Peyer's patch (tissue), 4 donors: ENCODE measurements around the gene KIRREL3.

ENCODE experiments used
- POLR2A ChIP-seq, 2 donors: fragments of 450-650 bp; IDR thresholded peaks; one replicate each; pipeline ENCODE4 v1.5.1; 2017; ENCODE audit warnings: antibody characterized with exemption in 2 of 2, mild to moderate bottlenecking in 2 of 2, moderate library complexity in 2 of 2
- TF ChIP-seq, protein P1 (sequence below), 6 experiments: fragments of 450-650 bp in 4 of 6; fragments of 200-600 bp in 2 of 6; sonication (generic) in 1 of 6; IDR thresholded peaks; one replicate each; pipeline ENCODE4 v1.5.1; 2017 to 2019; ENCODE audit warnings: antibody characterized with exemption in 6 of 6, mild to moderate bottlenecking in 3 of 6, moderate library complexity in 1 of 6

DNA sequence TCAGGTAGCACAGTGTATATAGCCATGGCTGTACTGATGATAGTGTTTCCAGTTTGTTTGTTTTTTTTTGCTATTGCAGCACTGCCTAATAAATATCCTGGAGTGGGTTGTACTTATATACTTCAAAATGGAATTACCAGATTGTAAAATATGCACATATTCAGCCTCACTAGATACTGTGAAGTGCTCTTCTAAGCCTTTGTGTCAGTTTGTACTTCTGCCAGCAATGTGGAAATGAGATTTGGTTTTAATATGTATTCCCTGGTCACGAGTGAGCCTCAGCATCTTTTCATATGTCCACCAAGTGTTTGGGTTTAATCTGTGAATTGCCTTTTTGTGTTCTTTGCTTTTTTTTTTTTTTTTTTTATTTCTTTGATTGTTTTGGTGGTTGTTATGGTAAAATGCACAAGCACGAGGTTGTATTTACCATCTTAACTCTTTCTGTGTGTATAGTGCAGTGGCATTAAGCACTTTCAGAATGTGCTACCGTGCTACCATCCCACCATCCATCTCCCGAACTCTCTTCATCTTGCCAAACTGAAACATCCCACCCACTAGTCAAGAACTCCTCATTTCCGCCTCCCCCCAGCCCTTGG, 610.2 kb downstream of the KIRREL3 start:
- TF ChIP-seq, protein P1, sequence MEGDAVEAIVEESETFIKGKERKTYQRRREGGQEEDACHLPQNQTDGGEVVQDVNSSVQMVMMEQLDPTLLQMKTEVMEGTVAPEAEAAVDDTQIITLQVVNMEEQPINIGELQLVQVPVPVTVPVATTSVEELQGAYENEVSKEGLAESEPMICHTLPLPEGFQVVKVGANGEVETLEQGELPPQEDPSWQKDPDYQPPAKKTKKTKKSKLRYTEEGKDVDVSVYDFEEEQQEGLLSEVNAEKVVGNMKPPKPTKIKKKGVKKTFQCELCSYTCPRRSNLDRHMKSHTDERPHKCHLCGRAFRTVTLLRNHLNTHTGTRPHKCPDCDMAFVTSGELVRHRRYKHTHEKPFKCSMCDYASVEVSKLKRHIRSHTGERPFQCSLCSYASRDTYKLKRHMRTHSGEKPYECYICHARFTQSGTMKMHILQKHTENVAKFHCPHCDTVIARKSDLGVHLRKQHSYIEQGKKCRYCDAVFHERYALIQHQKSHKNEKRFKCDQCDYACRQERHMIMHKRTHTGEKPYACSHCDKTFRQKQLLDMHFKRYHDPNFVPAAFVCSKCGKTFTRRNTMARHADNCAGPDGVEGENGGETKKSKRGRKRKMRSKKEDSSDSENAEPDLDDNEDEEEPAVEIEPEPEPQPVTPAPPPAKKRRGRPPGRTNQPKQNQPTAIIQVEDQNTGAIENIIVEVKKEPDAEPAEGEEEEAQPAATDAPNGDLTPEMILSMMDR (IDR thresholded peaks at IDR 0.05) = no peak
- TF ChIP-seq POLR2A (IDR thresholded peaks at IDR 0.05) = no peak
